DLD1 (cell line): ENCODE results near the gene TGFBI.

Source experiments
- in situ Hi-C: cut with HindIII; loops from 2 replicates; pipeline ENCODE4 v1.10.0; 2017; ENCODE audit warnings: low sequenced_read_pairs

TGFBI gene

DNA sequence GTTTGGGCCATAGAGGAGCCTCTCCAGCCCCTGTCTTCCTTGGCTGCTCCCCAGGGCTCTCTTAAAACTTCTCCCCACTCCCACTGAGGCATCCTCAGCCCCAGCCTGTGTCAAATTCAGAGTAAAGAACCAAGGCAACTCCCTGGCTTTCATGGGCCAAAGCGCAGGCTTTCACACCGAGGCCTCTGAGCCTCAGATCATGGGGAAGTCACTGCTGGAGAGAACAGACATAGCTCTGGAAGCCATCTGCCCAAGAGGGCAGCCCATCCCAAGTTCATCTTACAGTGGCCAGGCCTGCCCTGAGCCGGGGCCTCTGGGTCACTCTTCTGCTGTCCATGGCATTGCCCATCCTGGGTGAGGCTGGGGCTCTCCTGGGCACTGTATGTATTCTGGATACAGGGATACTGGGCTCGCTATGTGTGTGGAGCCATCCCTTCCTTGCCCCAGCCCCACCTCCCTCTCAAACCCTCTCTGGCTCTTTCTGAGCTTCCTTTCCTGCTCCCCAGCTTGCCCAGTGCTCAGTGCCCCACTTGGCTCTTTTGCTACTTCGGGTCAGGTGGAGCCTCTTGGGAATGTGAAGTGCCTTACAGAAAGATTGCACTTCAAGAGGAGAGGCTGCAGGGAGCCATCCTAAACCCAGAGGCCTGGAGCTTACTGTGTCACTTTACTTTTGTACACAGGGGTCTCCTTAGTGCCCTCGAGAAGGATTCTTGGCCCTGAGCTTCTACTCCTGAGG, 33.0 kb downstream of the TGFBI start:
- in situ Hi-C loops = no loop called here

DNA sequence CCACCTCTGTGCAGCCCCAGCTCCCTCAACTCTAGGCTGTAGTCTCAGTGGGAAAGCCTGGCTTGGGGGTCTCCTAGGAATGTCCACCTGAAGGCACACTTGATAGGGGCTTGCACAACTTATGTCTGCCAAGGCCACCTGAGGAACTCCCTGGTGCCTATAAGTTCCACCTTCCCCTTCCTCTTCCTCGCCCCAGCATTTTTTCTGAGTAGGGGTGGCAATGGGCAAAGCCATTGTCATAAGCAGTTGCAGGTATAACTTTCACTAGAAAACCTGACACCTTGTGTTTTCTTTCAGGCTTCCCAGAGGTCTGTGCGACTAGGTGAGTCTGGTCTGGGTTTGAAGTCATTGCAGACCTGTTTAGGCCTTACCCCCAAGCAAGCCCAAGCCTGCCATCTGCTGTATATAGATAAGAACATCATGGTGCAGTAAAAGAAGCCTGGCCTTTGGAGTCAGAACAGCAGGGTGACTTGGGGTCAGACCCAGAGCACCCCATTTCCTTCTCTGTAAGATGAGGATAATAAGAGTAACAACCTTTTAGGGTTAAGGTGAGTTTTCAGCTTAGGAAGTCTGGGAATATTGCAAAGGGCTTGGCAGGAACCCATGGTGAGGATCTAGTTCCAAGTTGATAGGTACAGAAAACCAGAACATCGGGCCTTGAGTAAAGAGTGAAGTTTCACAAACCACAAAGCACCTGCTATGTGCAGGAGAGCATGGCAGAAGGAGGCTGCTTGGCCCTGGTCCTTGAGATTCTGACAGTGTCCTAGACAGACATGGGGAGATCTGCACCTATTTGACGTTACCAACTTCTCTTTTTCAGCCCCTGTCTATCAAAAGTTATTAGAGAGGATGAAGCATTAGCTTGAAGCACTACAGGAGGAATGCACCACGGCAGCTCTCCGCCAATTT, 33.8 kb downstream of the TGFBI start:
- in situ Hi-C loops = no loop called here

DNA sequence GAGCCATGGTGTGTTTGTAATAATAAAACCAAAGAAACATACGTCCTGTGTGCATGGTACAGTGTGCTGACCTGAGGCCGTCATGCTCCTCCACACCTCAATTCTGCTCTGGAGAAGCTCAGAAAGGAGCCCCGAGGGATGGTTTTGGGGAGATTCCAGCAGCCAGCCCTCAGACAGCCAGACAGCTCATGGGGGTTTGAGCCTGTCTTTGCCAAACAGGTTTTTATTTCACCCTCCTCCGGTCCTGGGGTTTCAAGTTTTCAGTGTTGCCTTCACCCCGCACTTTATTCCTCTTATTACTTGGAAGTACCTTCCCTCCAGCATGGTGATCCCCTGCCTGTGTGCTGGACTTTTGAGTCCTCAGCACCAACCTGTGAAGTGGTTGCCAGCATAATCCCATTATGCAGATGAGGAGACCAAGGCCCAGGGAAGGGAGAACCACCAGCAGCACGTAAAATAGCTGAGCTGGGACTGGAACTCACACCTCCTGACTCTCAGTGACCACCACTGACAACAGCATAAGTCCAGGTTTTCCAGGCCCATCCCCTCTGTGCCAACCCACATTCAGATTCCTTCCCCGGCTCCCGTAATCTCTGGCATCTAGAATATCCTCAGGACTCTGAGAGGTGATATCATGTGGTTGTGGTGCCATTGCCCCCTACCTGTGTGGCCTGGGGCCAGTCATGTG, 35.1 kb downstream of the TGFBI start:
- in situ Hi-C loops = no loop called here

DNA sequence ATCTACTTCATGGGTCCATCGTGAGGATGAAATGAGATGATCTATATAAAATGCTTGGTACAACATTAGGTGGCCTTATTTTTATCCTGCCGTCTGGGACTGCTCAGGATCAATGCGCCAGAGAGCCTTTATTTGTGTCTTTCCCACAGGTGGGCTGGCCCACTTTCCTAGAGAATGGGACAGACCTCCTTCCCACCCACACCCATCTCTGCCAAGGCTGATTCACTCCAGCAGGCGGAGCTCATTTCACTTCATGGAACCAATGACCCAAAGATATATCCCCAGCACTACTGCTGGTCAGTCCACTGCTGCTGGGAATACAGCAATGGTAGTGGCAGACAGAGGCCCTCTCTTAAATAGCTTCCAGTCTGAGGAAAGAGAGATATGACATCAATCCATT, 35.7 kb downstream of the TGFBI start:
- in situ Hi-C loops = no loop called here

DNA sequence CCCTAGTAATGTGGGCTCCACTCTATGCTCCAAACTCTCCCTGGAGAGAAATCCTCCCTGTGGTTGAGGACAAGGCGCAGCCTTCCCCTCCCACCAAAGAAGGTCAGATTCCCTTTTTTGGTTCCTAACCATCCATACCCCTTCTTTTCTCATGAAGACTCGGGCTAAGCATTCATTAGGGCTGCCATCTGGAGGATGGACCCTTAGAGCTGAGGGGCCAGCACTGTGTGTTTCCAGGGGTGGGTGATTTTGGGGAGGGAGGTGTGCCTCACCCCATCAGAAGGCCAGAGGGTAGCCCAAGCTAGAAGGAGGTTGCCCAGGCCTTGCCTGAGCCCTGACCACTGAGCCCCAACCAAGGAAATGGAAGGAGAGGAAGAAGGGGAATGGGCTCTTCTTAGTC, 36.8 kb downstream of the TGFBI start:
- in situ Hi-C loops = no loop called here

DNA sequence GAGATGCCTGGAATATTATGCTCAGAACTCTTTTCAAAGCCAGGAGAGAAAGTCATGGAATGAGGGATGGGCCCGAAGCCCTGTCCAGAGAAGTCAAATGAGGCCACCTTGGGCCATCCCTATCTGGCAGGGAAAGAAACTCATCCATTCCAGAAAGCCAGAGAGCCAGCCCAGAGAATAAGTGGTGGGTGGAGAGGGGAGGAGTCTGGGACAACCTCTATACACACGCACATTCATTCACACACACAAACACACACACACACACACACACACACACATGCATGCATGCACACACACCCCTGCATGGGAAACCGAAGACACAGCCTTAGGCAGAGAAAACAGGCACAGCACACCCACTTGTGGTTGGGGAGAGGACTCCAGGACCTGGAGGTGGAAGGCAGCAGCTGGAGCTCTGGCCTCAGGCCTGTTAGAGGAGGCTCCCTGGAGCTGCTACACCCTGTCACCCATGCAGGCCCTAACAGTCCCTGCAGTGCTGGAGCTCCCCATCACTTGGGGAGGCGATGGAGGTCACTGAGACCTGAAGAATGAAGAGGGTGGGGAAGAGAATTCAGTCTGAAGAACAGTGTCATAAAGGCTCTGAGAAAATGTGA, 38.0 kb downstream of the TGFBI start:
- in situ Hi-C loops = no loop called here

DNA sequence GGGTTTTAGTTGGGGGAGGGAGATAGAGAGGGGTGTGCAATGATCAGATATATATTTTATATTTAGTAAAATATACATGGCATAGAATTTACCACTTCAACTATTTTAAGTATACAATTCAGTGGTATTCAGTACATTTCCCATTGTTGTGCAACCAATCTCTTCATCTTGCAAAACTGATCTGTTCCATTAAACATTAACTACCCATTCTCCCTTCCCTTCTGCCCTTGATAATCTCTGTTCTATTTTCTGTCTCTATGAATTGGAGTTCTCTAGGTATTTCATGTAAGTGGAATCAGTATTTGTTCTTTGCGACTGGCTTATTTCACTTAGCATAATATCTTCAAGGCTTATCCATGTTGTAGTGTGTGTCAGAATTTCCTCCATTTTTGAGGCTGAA, 38.6 kb downstream of the TGFBI start:
- in situ Hi-C loops = no loop called here

DNA sequence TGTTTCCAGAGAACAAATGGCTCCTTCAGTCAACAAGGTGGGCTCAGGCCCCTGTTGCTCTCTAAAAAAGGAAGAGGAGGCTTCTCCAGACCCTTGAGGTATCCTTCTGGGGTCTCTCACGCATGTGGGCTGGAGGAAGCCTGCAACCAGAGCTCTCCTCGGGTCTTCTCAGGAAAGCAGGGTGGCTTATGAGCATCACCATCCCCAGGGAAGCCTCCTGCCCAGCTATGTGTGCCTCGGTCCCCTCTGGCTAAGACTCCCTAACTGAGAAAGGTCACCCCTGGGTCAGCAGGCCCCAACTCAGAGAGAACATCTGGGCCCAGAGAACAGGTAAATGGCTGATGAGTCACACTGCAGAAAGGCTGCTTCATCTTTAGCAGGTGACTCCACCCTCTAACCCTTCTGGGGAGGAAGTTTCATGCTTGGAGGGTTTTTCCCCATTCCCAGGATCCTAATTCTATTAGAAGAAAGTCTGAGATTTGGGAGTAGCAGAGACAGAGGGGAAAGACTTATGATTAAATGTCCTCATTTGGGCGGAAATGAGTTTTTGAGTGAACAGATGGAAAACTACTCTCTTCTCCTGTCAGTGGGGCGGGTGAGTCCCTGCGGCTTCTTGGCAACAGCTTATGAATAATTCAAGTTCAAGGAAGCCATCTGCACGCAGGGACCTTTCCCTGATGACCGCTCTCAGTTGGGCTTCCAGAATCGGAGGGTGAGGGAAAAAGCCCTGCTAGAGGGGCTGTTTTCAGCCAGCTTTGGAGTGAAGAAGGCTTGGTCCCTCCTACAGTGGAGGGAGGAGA, 41.9 kb downstream of the TGFBI start:
- in situ Hi-C loops = no loop called here

DNA sequence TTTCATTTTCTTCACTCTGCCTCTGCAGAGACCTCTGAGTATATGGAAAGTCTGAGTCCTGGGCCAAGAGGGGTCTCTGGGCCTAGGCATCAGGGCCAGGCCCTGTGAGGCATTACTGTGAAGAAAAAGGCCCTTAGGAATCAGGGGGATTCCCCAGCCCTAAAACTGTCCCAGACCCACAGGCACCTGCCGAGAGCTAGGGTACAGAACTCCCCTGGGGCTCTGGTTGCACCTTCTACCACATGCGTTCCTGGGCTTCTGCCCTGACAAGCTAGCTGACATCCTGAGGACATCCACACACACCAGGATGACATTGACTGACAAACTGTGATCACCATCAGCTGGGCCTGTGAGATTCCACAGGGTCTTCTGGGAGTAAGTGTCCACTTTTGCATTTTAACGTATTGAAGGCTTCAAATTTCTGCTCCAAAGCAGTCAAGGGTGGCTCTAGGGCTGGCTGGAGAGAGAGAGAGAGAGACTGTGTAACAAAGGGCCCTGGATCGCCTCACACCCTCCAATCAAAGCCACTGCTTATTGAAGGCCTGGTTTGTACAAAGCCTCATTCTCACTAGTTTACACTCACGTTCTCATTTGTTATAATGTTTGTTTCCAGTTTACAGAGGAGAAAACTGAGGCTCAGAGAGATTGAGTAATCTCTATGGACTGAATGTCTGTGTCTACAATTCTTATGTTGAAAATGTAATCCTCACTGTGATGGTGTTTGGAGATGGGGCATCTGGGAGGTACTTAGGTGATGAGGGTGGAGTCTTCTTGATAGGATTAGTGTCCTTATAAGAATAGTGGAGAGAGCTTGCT, 45.1 kb downstream of the TGFBI start:
- in situ Hi-C loops = no loop called here

DNA sequence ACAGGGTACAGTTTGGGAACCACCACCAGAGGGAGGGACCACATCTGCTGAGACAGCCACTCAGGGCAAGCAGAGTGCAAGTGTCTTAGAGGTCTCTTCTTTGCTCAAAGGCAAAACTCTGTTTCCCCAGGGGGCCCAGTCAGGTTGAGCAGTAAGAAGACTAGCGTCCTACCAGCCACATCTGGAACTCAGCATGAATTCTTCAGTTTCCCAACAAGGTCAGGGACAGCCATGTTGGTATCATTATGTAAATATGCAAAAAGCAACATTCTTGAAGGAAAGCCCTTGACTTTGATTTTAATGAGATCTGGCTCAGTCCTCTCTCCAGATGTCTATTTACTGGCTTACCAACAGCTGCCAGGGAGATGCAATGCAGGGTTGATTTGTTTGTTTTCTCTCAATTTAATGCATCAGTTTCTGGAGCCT, 46.7 kb downstream of the TGFBI start:
- in situ Hi-C loops = no loop called here

DNA sequence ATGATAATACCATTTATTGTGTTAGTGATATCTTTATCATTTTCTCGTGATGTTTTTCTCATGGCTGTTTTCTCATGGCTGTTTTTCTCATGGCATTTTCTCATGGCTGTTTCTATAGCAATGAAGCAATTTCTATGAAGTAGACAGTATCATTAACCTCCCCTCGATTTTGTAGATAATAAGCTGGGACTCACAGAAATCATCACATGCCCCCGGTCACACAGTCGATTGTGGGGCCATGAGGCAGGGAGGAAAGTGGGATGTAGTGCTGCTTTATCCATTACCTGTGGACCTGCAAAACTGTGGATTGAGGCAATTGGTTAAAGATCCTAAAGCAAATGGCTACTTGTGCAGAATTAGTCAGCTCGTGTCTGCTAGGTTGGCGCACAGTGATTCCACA, 47.3 kb downstream of the TGFBI start:
- in situ Hi-C loops = no loop called here

DNA sequence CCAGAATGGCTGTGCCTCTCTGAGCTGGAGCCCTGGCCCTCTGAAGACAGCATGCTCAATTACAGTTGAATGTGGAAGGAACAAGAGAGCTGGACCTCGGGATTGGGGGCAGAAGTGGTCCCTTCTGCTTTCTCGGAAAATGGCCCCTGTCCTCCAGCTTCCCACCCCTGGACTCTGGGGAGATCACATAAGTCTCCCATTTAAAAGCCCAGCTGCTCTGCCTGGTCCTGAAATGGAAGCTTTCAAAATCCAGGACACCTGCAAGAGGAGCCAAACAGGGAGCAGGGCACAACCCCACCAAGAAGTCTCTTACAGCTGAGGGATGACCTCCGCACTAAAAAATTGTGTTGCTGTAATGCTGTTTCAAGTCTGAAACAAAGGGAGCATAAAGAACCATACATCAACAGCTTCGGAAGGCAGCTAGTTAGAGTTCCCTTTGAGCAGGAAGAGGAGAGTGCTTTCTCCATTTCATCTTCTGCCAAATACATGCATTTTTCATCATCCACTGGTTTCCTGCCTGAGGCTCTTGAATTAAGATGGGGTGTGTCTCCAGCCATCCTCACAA, 48.2 kb downstream of the TGFBI start:
- in situ Hi-C loops = no loop called here

DNA sequence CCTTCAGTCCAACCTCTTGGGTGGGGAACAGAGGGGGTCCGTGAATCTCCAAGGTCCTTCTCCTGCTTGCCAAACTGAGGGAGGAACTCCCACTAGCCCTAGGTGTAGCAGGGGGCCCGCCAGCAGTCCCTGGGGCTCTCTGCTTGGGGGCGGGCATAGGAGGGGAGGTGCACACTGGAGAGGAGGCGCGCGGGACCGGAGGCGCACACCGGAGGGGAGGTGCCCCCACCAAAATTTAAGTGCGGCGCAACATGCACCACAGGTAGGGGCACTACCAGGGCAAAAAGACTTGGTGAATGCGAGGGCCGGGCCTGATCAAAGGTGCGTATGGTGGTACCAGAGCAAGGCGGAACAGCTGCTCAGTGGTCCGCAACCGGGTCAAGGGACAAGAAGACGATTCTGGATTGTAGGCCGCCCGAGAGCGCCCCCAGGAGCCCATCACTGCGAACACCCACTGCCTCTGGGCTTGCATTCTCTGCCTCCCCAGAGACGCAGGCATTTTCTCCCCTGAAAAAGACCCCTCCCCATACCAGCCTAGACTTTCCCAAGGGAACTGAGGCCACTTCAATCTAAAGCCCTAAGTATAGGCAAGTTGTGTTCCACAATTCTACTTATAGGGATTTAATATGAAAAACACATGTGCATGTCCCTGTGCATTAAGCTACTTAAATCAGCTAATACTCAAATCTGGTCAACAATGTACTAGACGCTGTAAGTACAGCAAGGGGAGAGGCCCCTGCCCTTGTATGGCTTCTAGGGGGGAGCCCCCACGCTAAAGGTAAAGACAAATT, 50.6 kb downstream of the TGFBI start:
- in situ Hi-C loops = no loop called here

DNA sequence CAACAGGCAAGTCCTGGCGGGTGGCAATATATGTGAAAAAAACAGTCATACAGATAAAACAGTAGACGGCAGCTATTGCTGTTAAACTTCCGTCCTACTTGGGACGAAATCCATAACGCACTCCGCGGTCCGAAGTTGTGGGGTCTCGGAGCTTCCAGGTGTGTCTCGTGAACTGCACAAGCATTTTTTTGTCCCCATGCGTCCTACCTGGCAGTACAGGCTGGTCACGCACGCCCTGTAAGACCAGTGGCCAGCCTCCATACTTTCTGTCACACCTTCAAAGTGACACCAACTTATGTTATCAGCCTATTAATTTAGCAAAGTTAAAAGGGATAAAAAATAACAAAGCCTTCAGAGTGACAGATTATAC, 51.3 kb downstream of the TGFBI start:
- in situ Hi-C loops = no loop called here

DNA sequence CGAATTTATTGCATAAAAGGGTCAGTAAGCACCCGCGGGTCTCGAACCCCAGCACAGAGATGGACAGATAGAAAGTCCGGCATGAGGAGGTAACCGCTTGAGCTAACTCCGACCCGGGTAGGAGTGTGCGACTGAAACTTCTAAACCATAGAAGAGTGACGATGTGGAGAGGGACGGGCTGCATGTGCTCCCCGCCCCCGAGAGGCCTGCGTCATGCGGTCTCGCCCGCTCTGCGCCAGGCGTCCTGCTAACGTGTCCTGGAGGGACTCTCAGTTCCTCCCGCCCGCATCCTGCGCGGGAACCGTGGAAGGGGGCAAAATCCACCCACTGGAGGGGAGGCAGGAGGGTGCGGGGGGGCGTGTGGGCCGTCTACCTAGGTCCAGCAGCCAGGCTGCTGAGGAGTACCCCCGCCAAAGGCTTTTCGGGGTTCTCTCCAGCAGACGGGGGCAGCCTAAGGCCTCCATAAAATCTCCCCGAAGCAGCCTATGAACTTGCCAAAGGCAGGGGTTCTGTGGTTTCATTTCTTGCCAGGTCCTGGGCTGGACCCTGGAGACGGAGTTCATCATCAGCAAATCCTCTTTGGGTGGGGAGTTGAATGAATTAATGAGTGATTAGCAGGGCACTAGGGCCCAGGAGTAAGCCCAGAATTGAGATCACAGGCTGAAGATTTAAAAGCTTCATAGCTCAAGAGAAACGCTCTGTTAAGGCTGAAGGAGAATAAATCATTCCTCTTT, 51.9 kb downstream of the TGFBI start:
- in situ Hi-C loops = no loop called here

DNA sequence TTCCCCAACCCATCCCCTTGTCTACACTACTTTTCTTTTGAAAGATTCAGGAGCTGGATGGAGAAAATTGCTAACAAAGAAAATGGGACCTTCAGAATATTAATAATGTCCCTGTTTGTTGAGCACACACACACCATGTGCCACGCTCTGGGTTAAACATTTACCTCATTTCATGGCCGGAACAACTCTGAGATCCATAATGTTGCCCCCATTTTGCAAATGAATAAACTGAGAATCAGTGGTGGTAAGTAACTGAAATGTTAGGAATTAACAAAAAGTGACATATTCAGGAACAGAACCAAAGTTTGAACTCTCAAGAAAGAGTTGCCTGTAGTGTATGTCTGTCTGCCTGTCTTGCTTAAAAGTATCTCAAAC, 52.4 kb downstream of the TGFBI start:
- in situ Hi-C loops = no loop called here

DNA sequence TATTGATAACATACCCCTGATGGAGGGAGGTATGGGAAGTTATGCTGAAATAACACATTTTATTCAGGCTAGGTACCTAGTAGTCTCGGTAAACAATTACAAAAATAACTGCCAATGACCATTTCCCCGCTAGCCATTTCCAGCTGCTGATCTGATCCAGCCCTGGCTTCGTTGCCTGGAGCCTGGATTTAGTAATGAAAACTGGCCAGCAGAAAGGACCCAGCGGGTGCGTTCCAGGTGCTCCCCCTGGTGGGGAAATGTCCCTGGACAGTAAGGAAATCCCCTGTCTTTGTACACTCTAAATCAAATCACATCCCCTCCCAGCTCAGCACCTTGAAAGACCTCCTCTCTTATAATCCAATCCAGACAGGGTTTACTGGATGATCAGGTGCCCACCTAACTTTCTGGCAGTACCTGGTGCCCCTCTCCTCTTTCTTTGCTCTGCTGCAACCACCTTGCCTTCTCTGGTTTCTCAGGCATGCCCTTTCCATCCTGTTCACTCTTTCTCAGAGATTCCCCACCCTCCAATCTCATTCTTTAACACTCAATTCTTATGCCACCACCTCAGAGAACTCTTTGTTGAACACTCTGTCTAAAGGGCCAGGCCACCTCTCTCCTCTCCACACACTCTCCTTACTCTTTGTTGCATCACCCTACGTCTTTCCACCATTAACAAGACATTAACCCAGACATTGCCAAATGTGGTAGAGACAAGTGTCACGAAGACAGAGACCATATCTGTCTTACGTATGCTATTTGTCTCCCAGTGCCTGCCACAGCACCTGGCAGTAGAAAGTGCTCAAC, 53.8 kb downstream of the TGFBI start:
- in situ Hi-C loops = no loop called here
